Suppressor macrophage (primary cell): ENCODE results near the gene CPSF4L.

Source experiments
- DNase-seq, 4 experiments: peaks; one replicate each; pipeline ENCODE4 v3.0.0-alpha.2; 2020 to 2022

Gene CPSF4L

DNA sequence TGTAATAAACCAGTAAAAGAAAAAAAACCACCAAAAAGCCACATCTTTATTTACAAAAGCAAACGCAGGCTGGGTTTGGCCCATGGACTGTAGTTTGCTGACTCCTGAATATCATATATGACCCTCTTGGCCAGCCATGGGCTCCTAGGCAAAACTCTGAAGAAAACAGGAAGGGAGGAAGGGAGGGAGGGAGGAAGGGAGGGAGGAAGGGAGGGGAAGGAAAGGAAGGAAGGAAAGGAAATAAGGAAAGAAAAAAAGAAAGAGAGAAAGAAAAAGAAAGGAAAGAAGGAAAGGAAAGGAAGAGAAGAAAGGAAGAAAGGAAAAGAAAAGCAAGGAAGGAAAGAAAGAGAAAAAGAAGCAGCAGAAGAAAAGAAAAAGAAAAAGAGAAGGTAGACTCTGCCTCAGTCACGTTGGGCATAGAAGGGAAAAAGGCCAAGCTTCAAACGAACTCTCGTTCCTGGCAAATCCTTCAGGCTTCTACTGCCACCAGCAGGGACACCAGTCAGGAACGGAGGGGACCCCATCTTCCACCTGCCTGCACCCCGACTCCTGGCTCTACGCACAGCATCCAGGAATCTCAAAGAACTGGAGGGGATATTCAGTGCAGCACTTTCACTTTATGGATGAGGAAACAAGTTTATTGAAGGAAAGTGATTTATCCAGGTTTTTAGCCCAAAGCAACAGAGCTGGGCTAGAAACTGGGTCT lies 28.0 kb upstream of the CPSF4L start:
- no peak for DNase-seq

DNA sequence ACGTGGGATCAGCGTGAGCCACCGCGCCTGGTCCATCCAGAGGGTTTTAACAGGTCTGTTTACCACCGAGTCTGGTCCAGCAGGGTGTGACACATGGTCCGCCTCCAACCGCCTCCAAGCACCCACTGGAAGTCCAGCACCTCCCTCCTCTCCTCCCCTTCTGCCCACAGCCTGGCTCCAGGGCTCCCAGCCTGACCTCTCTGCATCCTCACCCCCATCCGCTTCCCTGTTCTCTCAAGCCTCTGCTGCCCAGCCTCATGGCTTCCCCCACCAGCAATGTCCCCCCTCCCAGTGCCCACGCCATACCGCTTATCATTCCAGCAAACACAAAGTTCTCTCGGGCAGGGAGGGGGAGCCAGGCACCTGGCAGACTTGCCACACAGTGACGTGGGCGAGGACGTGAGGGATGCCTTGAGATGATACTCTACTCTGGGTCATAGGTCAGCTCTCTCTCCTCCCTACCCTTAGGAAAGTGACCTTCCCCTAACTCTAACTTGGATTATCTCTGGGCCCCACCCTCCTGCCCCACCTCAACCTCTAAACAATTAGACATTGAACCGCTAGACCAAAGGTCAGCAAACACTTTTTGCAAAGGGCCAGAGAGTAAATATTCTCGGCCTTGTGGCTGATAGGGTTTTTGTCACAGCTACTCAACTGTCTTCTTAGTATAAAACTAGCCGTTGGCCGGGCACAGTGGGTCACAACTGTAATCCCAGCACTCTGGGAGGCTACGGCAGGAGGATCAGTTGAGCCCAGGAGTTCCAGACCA lies 27.0 kb upstream of the CPSF4L start:
- no peak for DNase-seq

DNA sequence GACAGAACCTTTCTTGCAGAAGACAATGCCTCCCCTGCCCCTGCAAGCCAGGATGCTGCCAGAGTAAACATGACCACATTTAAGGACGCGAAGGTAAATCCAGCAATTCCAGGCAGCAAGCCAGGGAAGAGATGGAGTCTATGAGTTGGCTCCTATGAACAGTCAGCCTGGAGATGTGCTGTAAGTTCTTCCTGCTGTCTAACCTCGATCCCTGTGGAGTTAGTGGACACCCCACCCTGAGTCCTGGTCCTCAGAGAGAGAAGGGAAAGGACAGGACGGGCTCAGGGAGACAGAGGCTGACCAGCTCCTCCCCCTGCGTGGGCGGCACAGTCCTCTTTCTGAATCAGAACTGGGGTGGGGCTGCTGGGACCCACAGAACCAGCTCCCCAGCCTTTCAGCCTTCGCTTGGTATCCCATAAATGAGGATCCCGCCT lies 25.2 kb upstream of the CPSF4L start:
- DNase-seq = peak in 1 of 4 experiments; percentile 32

DNA sequence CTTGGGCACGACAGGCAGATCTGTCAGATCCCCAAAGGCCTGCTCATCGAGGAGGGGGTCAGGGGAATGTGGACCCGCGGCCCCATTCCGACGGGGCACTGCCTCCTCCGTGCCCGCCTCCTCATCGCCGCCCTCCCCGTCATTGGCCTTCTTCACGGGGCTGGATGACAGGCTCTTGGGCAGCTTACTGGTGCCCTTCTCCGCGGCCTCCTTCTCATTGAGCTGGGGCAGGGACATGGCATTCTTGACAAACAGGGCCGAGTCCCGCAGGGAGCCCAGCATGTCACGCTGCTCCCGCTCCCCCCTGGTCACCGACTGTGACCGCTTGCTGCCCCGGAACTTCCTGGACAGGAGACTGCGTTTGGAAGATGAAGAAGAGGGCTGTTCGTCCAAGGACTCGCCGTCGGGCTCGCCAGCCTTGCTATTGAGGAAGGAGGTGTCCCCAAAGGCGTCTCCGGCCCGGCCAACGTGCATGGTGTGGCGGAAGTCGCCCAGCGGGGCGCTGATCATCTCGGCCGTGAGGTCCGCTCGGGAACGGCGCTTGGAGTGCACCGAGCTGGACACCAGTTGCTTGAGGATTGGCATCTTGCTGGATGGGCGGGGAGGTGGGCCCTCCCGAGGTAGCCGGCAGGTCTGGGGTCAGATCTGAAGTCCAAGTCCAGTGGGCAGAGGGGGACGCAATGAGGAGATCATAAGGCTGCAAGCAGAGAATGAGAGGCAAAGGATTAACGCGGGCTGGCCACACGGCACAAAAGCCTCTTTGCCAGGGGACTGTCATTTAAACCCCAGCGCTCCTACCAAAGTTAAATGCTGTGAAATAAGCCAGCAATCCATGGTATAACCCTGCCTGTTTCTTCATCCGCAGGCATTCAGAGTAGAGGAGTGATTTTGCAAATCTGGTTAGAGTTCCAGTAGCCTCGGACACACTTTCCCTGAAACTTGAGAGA lies 24.5 kb upstream of the CPSF4L start:
- DNase-seq = no peak

DNA sequence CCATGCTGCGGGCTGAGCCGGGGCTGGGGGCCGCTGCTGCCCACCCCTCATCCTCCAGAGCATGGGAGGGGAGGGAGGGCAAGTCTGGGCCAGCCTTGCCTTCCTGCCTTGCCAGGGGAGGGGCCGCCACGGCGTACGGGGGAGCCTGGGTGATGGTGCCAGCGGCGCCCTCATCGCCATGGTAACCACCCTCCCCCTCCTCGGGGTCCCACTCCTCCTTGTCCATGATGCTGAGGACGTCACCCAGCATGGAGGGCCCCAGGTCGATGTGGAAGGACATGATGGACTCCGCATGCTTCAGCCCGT lies 23.9 kb upstream of the CPSF4L start:
- DNase-seq = no peak

DNA sequence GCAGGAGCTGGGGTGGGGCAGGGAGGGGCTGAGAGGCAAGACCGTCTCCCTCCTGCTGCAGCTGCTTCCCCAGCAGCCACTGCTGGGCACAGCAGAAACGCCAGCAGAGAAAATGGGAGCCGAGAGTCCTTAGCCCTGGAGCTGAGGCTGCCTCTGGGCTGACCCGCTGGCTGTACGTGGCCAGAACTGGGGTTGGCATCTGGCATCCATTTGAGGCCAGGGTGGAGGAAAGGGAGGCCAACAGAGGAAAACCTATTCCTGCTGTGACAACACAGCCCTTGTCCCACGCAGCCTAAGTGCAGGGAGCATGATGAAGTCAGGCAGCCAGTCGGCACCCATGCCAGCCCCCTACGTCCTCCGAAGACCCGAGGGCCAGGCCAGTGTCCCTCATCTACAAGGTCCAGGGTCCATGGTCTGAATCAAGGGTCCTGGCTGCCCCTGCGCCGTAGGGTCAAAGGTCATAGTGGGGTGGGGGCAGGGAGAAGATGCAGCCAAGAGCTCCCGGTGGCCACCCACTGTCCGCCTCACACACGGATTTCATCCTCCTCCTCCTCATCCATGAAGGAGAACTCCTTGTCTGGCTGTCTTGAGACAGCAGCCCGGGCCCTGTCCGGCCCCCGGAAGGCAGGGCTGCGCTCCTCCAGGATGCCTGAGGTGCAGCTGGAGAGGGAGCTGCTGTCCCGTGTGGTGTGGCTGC lies 23.4 kb upstream of the CPSF4L start:
- DNase-seq = no peak

DNA sequence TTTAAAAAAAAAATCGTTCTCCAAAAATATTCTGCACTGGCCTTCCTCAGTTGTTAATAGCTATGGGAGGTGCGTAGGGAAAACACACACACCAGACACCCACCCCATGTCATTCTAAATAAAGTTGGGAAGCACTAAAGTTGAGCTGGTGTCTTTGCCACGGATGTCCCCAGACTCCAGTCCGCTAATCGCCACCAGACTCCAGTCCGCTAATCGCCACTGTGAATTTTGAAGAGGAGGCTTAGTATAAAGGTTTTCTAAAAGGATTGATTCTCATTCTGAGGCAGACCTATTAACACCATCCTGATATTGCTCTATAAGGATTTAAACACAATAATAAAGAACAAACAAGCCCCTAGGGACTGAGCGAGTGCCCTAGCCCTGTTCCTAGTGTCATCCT lies 22.7 kb upstream of the CPSF4L start:
- no peak for DNase-seq

DNA sequence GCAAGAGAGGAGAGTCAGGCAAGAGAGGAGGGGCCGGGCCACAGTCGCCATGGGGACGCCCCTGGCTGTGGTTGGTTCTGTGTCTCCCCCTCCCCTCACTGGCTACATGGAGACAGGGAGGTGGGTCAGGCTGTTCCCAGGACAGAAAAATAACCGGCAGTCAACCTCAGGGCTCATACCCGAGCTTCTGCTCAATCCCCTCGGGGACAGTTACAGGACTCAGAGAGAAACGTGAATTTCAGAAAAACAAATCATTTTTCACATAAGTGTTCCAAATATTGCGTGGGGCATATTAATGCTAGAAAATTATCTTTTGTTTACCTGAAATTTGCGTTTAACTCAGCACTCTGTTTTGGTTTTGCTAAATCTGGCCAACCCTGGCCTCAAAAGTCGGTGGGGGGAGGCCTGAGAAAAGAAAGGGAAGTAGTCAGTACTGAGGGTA lies 22.2 kb upstream of the CPSF4L start:
- DNase-seq = no peak

DNA sequence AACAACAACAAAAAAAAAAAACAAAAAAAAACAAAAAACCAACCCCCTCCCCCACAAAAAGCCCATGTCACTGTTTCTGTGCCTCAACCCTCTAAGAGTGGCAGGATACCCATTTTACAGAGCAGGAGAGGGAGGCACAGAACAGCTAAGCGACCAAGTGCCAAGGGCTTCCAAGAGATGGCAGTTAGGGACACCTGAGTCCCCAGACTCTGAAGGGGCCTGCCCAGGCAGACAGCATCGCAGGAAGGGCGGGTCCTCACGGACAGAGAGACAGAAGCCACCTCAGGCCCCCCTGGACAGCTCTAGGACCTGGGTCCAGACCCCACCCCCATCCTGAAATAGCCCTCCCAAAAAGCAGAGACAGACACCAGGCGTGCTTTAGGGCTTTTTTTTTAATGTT lies 21.6 kb upstream of the CPSF4L start:
- DNase-seq = no peak

DNA sequence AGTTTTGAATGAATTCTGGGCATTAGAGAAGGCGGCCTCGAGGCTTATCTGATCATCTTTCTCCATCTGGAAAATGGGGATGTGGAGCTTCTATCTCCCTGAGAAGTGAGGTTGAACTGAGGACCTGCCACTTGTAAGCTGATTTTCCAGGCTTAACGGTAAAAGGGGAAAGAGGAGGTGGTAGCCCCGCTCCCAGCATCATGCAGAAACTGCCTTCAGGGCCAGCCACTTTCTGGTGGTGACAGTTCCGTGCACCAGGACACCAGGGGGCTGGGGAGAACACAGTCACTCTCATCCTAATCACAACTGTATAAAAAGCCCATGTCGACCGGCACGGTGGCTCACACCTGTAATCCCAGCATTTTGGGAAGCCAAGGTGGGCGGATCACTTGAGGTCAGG lies 20.9 kb upstream of the CPSF4L start:
- no peak for DNase-seq

DNA sequence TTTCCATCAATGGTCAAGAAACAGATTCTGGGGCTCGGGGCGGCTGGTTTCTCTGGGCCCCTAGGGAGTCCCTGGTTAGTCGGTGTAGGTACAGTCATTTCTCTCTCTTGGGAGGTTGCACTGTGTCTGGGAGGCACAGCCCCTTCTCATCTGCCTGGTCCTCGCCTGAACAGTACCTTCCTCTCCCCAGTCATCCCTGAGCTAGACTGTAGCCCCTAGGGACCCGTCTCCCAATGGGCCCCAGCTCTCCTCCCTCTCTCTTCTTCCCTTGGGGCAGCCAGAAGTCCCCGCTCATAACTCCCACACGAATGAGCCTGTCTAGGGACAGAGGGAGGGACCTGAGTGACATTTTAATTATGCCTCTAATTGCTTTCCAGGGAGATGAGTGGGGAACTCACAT lies 20.2 kb upstream of the CPSF4L start:
- no peak for DNase-seq

DNA sequence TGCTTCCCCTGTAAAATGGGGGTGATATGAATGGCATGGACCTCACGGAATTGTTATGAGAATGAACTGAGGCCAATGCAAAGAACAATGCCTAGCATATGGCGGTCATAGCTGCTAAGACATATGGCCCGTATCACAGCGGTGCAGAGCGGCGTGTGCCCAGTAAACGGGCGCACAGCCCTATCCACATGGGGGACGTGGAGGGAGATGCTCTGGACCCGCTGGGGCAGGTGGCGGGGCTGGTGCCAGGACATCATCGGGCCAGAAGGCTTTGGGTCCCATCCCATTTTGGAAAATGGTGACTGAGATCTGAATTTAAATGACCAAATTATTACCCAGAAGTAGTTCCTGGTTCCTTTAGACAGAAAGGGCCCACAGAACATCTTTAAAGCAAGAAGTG lies 18.5 kb upstream of the CPSF4L start:
- DNase-seq = no peak

DNA sequence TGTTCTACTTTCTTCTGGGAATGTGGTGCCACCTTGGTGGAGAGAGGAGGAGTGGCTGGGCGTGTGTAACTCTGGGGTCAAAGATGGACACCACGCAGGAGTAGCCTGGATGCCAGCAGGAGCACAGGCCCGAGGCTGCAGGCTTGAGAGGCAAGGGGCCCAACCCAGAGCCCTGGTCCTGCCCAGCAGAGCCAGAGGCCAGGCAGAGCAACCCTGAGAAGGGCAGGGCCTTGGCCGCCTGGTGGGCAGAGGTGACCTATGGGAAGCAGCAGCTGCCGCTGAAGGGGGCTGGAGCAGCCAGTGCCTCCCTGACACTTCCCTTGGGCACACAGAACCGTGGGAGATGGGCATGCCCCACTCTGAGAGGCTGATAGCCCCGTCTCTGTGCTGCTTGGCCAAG lies 18.0 kb upstream of the CPSF4L start:
- DNase-seq = no peak

DNA sequence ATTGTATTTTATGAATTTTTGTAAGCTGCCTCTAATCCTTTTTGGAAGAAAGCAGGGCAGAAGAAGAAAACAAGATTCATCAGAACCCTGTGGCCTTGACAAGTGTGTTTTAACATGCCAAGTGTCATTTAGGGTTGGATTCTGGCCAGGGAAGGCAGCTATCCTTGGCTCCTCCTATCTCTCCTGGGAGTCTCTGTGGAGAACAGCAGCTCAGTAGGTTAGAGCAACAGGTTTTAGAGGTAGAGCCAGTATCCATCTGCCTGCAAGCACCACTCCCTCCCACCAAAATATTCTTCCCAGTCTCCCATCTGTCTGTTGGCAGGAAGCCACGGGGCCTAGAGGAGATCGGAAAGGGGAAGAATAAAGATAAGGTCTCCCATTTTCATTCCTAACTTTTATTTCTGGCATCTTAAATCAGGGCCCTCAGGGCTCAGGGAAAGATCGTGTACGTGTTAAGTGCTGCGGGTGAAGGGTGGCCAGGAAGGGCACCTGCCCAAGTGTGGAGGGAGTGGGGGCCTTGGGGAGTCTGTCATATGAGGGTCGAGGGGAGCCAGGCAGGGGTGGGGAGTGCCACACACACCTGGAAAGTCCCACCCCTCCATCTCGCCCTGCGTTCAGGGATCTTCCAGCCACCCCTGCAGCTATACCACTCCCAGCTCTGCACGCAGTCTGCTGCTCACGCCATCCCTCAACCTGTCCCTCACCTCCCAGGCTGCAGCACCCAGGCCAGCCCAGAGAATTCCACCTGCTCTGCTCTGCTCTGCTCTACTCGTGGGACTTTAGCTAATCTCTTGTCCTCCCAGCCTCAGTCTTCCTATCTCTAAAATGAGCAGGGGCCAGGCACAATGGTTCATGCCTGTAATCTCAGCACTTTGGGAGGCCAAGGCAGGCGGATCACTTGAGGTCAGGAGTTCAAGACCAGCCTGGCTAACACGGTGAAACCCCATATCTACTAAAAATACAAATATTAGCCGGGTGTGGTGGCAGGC lies 17.1 kb upstream of the CPSF4L start:
- no peak for DNase-seq

DNA sequence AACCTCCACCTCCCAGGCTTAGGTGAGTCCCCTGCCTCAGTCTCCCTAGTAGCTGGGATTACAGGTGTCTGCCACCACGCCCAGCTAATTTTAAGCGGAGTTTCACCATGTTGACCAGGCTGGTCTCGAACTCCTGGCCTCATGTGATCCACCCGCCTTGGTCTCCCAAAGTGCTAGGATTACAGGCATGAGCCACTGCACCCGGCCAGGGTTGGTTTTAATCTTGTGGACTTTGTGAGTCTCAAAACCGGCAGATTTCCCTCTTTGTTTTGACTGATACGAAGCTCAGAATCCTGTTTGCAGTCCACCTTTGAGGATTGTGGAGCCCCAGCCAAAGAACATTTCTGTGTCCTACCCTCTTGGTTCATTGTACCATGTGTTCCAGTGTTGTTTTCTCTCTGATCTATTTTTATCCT lies 16.4 kb upstream of the CPSF4L start:
- no peak for DNase-seq

DNA sequence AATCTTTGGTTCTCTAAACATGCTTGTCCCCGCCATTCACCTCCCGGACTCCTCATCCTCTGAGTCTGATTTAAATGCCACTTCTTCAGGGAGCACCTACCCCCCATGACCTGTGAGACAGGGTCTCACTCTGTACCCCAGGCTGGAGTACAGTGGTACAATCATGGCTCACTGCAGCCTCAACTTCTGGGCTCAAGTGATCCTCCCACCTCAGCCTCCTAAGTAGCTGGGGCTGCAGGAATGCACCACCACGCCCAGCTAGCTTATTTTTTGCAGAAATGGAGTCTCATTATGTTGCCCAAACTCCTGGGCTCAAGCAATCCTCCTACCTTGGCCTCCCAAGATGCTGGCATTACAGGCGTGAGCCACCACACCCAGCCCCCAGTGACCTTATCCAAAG lies 12.8 kb upstream of the CPSF4L start:
- DNase-seq = no peak

DNA sequence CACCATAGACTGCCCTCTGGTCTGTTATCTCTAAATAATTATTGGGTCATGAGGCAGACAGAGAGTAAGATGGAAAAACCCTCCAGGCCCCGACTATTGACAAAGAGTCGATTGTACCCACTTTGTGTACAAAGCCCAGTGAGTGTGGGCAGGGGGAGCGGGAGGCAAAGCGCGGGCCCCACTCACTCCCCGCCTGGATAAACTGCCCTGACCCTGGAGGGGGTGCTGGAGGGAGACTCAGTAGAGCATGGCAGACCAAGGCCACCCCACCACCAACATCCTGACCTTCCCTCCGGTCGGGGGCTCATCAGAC lies 11.2 kb upstream of the CPSF4L start:
- DNase-seq = no peak

DNA sequence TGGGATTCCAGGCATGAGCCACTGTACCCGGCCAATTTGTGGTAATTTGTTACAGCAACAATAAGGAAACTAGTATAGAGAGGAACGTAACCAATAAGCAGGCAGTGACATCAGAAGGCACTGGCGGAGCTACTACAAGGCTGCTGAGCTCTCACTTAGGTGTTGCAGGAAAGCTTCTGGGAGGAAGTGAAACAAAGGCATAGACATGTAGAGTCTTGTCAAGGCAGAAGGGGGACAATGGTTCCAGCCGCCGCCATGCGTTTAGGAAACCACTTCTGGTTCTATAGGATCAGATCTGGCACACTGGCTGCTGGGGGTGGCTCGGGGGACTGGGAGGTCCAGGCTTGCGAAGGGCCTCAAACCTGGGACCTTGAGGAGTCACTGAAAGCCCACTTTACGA lies 9.4 kb upstream of the CPSF4L start:
- DNase-seq = peak; percentile 19 to 58 (median 46)

DNA sequence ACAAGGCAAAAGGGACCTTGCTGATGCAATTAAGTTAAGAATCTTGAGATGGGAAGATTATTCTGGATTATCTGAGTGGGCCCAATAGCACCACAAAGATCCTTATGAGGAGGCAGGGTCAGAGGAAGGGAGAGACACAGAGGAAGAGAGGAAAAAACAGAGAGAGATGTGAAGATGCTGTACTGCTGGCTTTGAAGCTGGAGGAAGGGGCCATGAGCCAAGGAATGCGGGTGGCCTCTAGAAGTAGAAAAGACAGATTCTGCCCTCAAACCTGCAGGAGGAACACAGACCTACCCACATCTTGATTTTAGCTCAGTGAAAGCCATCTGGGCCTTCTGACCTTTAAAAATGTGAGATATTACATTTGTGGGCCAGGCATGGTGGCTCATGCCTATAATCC lies 8.1 kb upstream of the CPSF4L start:
- DNase-seq = no peak

DNA sequence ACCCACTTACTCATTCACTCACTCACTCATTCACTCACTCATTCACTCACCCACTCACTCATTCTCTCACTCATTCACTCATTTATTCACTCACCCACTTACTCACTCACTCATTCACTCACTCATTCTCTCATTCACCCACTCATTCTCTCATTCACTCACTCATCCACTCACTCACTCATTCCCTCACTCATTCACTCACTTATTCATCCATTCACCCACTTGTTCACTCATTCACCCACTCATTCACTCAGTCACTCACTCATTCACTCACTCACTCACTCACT lies 7.6 kb upstream of the CPSF4L start:
- DNase-seq = no peak

DNA sequence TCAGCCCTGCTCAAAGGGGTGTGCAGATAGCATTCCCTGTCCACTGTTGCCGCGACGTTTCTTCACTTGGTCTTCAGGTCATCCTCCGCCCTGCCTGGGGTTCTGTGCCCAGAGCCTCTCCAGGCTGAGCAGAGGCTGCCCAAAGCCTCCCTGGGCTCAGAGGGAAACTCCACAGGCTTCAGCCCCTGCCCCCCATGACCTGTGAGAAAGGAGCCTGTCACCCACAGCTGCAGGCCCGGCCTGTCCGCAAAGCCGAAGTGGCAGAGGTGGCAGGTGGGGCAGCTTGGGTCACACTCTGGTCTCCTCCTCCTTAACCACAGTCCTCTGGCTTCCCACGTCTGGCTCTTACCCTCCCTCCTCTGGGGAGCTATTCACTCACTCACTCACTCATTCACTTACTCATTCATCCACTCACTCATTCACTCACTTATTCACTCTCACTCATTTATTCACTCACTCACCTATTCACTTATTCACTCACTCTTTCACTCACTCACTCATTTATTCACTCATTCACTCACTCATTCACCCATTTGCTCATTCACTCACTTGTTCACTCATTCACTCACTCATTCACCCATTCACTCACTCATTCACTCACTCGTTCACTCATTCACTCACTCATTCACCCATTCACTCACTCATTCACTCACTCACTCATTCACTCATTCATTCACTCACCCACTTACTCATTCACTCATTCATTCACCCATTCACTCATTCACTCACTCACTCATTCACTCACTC lies 7.1 kb upstream of the CPSF4L start:
- DNase-seq = no peak
